SK-N-SH treated with all-trans-retinoic acid at 6 μM for 48 hours (cell line): ENCODE data around the gene BBS1.

Source experiments
- ARNTL ChIP-seq: fragments of 450-650 bp; formaldehyde crosslinking; IDR thresholded peaks from 2 replicates; pipeline ENCODE4 v1.5.0; 2020; ENCODE audit warnings: low read depth, mild to moderate bottlenecking, moderate library complexity, borderline replicate concordance
- CREB5 ChIP-seq: fragments of 250-450 bp; sonication (Bioruptor Pico); IDR thresholded peaks from 2 replicates; pipeline ENCODE4 v1.5.1; 2020; ENCODE audit warnings: low read depth, mild to moderate bottlenecking, moderate library complexity
- ESRRG ChIP-seq: fragments of 250-450 bp; sonication (Bioruptor Pico); IDR thresholded peaks from 2 replicates; pipeline ENCODE4 v1.6.1; 2021; ENCODE audit warnings: mild to moderate bottlenecking
- ISL1 ChIP-seq: fragments of 250-450 bp; sonication (Bioruptor Pico); IDR thresholded peaks from 2 replicates; pipeline ENCODE4 v2.1.2; 2022; ENCODE audit warnings: mild to moderate bottlenecking, moderate library complexity
- PPARA ChIP-seq: fragments of 250-450 bp; sonication (Bioruptor Pico); IDR thresholded peaks from 2 replicates; pipeline ENCODE4 v1.5.0; 2020; ENCODE audit warnings: mild to moderate bottlenecking, borderline replicate concordance
- RARB ChIP-seq: fragments of 250-450 bp; sonication (Bioruptor Pico); IDR thresholded peaks from 2 replicates; pipeline ENCODE4 v1.8.0; 2021; ENCODE audit warnings: mild to moderate bottlenecking, moderate library complexity
- ZFP3 ChIP-seq: fragments of 250-450 bp; sonication (Bioruptor Pico); IDR thresholded peaks from 2 replicates; pipeline ENCODE4 v1.5.0; 2020; ENCODE audit warnings: mild to moderate bottlenecking, moderate library complexity
- TF ChIP-seq, protein P1 (sequence below): fragments of 250-450 bp; sonication (Bioruptor Pico); IDR thresholded peaks from 2 replicates; pipeline ENCODE4 v1.8.0; 2020; ENCODE audit warnings: mild to moderate bottlenecking, moderate library complexity, borderline replicate concordance

- no peak for TF ChIP-seq PPARA (CRISPR knock-in tag)
- no peak for TF ChIP-seq ARNTL (CRISPR knock-in tag)
- TF ChIP-seq, protein P1, sequence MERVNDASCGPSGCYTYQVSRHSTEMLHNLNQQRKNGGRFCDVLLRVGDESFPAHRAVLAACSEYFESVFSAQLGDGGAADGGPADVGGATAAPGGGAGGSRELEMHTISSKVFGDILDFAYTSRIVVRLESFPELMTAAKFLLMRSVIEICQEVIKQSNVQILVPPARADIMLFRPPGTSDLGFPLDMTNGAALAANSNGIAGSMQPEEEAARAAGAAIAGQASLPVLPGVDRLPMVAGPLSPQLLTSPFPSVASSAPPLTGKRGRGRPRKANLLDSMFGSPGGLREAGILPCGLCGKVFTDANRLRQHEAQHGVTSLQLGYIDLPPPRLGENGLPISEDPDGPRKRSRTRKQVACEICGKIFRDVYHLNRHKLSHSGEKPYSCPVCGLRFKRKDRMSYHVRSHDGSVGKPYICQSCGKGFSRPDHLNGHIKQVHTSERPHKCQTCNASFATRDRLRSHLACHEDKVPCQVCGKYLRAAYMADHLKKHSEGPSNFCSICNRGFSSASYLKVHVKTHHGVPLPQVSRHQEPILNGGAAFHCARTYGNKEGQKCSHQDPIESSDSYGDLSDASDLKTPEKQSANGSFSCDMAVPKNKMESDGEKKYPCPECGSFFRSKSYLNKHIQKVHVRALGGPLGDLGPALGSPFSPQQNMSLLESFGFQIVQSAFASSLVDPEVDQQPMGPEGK (CRISPR knock-in tag), result no peak
- no peak for TF ChIP-seq RARB (CRISPR knock-in tag)
- TF ChIP-seq ZFP3, result no peak
- TF ChIP-seq ESRRG (CRISPR knock-in tag), result no peak
- TF ChIP-seq ISL1, result no peak
- TF ChIP-seq CREB5 (CRISPR knock-in tag), result no peak
These were observed 34.1 kb upstream of the BBS1 start for GRCh38 chr11:66476173-66476840.
